H1 (cell line): Measurements from ENCODE around the gene TTC39A. TPM values are rescaled to one million over a fixed set of nuclear protein-coding genes. Genes with fewer than 3 reads are reported as not detected.

Experiments used
- CTCF ChIA-PET: fragments of 300-600 bp; sonication (Branson Sonifier 250); formaldehyde crosslinking; loops from one replicate; lab custom pipeline; 2021; ENCODE audit not compliant: partially characterized antibody; lab: Charles Lee
- POLR2A ChIA-PET: fragments of 300-600 bp; sonication (Branson Sonifier 250); formaldehyde crosslinking; loops from one replicate; lab custom pipeline; 2021; ENCODE audit warnings: inconsistent platforms; ENCODE audit not compliant: partially characterized antibody; lab: Charles Lee
- DNase-seq, 2 experiments: peaks; one replicate each; pipeline versions ENCODE4 v3.0.0 to v3.0.0-alpha.2; 2010 to 2022; ENCODE audit warnings: low spot score in 2 of 2, low read depth in 1 of 2, mixed read lengths in 1 of 2
- FAIRE-seq: peaks from 2 replicates; lab custom pipeline; 2011; peaks lifted over from hg19 to GRCh38; lab: Jason Lieb, UNC
- H2AFZ ChIP-seq: 2 replicates; pipeline ENCODE4 v1.8.1; 2012; ENCODE audit warnings: low read length, inconsistent platforms
- H2AK5ac ChIP-seq: 2 replicates; pipeline ENCODE4 v1.6.1; 2013; ENCODE audit warnings: low read depth, low read length
- H2BK120ac ChIP-seq: replicated peaks from 2 replicates; pipeline ENCODE3; 2013; ENCODE audit warnings: low read depth, low read length, inconsistent platforms
- H2BK12ac ChIP-seq: 2 replicates; pipeline ENCODE4 v1.6.1; 2013; ENCODE audit warnings: low read depth, low read length
- H2BK15ac ChIP-seq: 2 replicates; pipeline ENCODE4 v1.6.1; 2013; ENCODE audit warnings: low read length
- H2BK20ac ChIP-seq: 2 replicates; pipeline ENCODE4 v1.6.1; 2013; ENCODE audit warnings: low read length
- H2BK5ac ChIP-seq: 2 replicates; pipeline ENCODE4 v1.6.1; 2013; ENCODE audit warnings: low read depth, low read length
- H3K14ac ChIP-seq: 2 replicates; pipeline ENCODE4 v1.6.1; 2013; ENCODE audit warnings: inconsistent platforms; ENCODE audit not compliant: insufficient read length
- H3K18ac ChIP-seq: 2 replicates; pipeline ENCODE4 v1.6.1; 2013; ENCODE audit warnings: low read length; ENCODE audit errors: extremely low read depth
- H3K23ac ChIP-seq: 2 replicates; pipeline ENCODE4 v1.6.1; 2013; ENCODE audit warnings: inconsistent platforms; ENCODE audit not compliant: insufficient read length
- H3K23me2 ChIP-seq: 2 replicates; pipeline ENCODE4 v1.6.1; 2013; ENCODE audit warnings: low read depth, low read length
- H3K27ac ChIP-seq: 2 replicates; pipeline ENCODE4 v1.6.1; 2011; ENCODE audit warnings: low read depth, low read length, inconsistent platforms
- H3K27me3 ChIP-seq, 4 experiments: replicated peaks in 1 of 4; 1 replicate in 1 of 4; 2 replicates in 3 of 4; pipeline versions ENCODE4 v1.6.1 to v1.8.1; 2011 to 2013; ENCODE audit warnings: low read length in 3 of 4, mild to moderate bottlenecking in 3 of 4, inconsistent platforms in 2 of 4, mixed read lengths in 2 of 4, moderate library complexity in 1 of 4; ENCODE audit not compliant: control insufficient read depth in 3 of 4, insufficient read depth in 3 of 4; ENCODE audit errors: extremely low read depth in 1 of 4
- H3K36me3 ChIP-seq, 4 experiments: 2 replicates each; pipeline versions ENCODE4 v1.6.1 to v1.8.1; 2011 to 2013; ENCODE audit warnings: mild to moderate bottlenecking in 4 of 4, low read length in 3 of 4, moderate library complexity in 2 of 4, control low read depth in 1 of 4, inconsistent platforms in 1 of 4; ENCODE audit not compliant: insufficient read depth in 4 of 4, control insufficient read depth in 2 of 4
- H3K4ac ChIP-seq: replicated peaks from 2 replicates; pipeline ENCODE3; 2013; ENCODE audit warnings: low read length, low read depth, mixed read lengths, inconsistent platforms; ENCODE audit not compliant: insufficient read length
- H3K4me1 ChIP-seq, 4 experiments: replicated peaks in 1 of 4; 1 replicate in 1 of 4; 2 replicates in 3 of 4; pipeline versions ENCODE4 v1.6.1 to v1.8.1; 2011 to 2013; ENCODE audit warnings: low read length in 3 of 4, inconsistent platforms in 2 of 4, mixed read lengths in 1 of 4; ENCODE audit not compliant: insufficient read depth in 4 of 4, control insufficient read depth in 3 of 4
- H3K4me2 ChIP-seq, 2 experiments: 2 replicates each; pipeline versions ENCODE4 v1.6.1 to v1.8.1; 2011 to 2013; ENCODE audit warnings: low read depth in 2 of 2, low read length in 2 of 2, control low read depth in 1 of 2, inconsistent platforms in 1 of 2, mild to moderate bottlenecking in 1 of 2; ENCODE audit not compliant: insufficient read depth in 1 of 2
- H3K4me3 ChIP-seq, 4 experiments: fragments of 200-600, 300-600 bp in 1 of 4; sonication (generic), shearing (Covaris generic), sonication (Bioruptor Twin) in 1 of 4; 2 replicates each; pipeline versions ENCODE4 v1.5.1 to v1.8.1; 2011 to 2016; ENCODE audit warnings: low read length in 4 of 4, low read depth in 3 of 4, control low read depth in 2 of 4, inconsistent platforms in 2 of 4, mild to moderate bottlenecking in 2 of 4, mixed read lengths in 1 of 4, moderate library complexity in 1 of 4; ENCODE audit not compliant: insufficient read depth in 2 of 4; ENCODE audit errors: extremely low read depth in 1 of 4
- H3K56ac ChIP-seq: replicated peaks from 2 replicates; pipeline ENCODE3; 2013; ENCODE audit warnings: low read depth, mild to moderate bottlenecking, mixed read lengths, low read length, inconsistent platforms; ENCODE audit not compliant: insufficient read length
- H3K79me1 ChIP-seq: 2 replicates; pipeline ENCODE4 v1.6.1; 2013; ENCODE audit warnings: low read depth, low read length, control low read depth
- H3K79me2 ChIP-seq, 2 experiments: 2 replicates each; pipeline versions ENCODE4 v1.6.1 to v1.8.1; 2012 to 2013; ENCODE audit warnings: low read length in 2 of 2, mild to moderate bottlenecking in 2 of 2, inconsistent platforms in 1 of 2; ENCODE audit not compliant: insufficient read depth in 2 of 2, control insufficient read depth in 1 of 2
- H3K9ac ChIP-seq, 4 experiments: replicated peaks in 1 of 4; 1 replicate in 1 of 4; 2 replicates in 3 of 4; pipeline versions ENCODE4 v1.6.1 to v1.8.1; 2011 to 2013; ENCODE audit warnings: low read depth in 3 of 4, low read length in 3 of 4, control low read depth in 2 of 4, mild to moderate bottlenecking in 2 of 4, moderate library complexity in 2 of 4, inconsistent platforms in 1 of 4; ENCODE audit errors: extremely low read depth in 1 of 4
- H3K9me3 ChIP-seq, 2 experiments: 2 replicates each; pipeline versions ENCODE4 v1.6.1 to v1.8.1; 2012 to 2013; ENCODE audit warnings: mild to moderate bottlenecking in 2 of 2, moderate library complexity in 2 of 2, control low read depth in 1 of 2, inconsistent platforms in 1 of 2, low read depth in 1 of 2, low read length in 1 of 2, mixed read lengths in 1 of 2; ENCODE audit not compliant: insufficient read depth in 2 of 2
- H4K20me1 ChIP-seq, 2 experiments: replicated peaks in 1 of 2; 2 replicates each; pipeline versions ENCODE3 to v1.8.1; 2011 to 2013; ENCODE audit warnings: inconsistent platforms in 2 of 2, low read length in 2 of 2, mild to moderate bottlenecking in 1 of 2; ENCODE audit not compliant: insufficient read depth in 2 of 2, control insufficient read depth in 1 of 2
- H4K5ac ChIP-seq: 2 replicates; pipeline ENCODE4 v1.6.1; 2013; ENCODE audit warnings: low read length, low read depth, mixed read lengths, inconsistent platforms; ENCODE audit not compliant: insufficient read length
- H4K8ac ChIP-seq: 2 replicates; pipeline ENCODE4 v1.8.0; 2013; ENCODE audit warnings: mild to moderate bottlenecking, moderate library complexity, low read length, inconsistent platforms; ENCODE audit not compliant: insufficient read depth; ENCODE audit errors: extremely low read depth
- H4K91ac ChIP-seq: replicated peaks from 2 replicates; pipeline ENCODE3; 2013; ENCODE audit warnings: low read length, mixed read lengths, inconsistent platforms; ENCODE audit not compliant: insufficient read length
- ASH2L ChIP-seq: fragments of 200-600, 300-600 bp; sonication (generic); IDR thresholded peaks from one replicate; pipeline ENCODE4 v1.7.1; 2017; ENCODE audit warnings: low read length
- CBX5 ChIP-seq: fragments of 300-800, 300-1000 bp; sonication (generic); IDR thresholded peaks from 2 replicates; pipeline ENCODE4 v1.7.1; 2016; ENCODE audit warnings: antibody characterized with exemption, low read length, low read depth
- CHD1 ChIP-seq: IDR thresholded peaks from 2 replicates; pipeline ENCODE4 v1.6.1; 2012; ENCODE audit warnings: low read depth, low read length, improper control_type of control experiment
- CREB1 ChIP-seq: IDR thresholded peaks from 2 replicates; pipeline ENCODE4 v1.6.1; 2012; ENCODE audit warnings: inconsistent platforms
- GABPA ChIP-seq: IDR thresholded peaks from 2 replicates; pipeline ENCODE4 v1.6.1; 2011; ENCODE audit warnings: mild to moderate bottlenecking, low read length, moderate library complexity, borderline replicate concordance; ENCODE audit not compliant: insufficient read depth
- KDM5A ChIP-seq: fragments of 200-600 bp; IDR thresholded peaks from 2 replicates; pipeline ENCODE4 v1.7.1; 2012; ENCODE audit warnings: mild to moderate bottlenecking, low read length, inconsistent platforms, mixed read lengths
- RBBP5 ChIP-seq: IDR thresholded peaks from 2 replicates; pipeline ENCODE4 v1.7.1; 2012; ENCODE audit warnings: low read depth, mild to moderate bottlenecking, inconsistent platforms, low read length, moderate library complexity, borderline replicate concordance
- TBP ChIP-seq: IDR thresholded peaks from 2 replicates; pipeline ENCODE4 v1.6.1; 2011; ENCODE audit warnings: low read depth, low read length, improper control_type of control experiment
- WGBS, 2 experiments: shearing (Covaris generic) in 1 of 2; methylation state at CpG; one replicate each; pipeline versions ENCODE4 v1.1.6 to v1.1.7; 2013 to 2015; ENCODE audit warnings: low lambda C conversion rate in 2 of 2, mixed read lengths in 2 of 2, inconsistent platforms in 1 of 2, low coverage in 1 of 2, missing lambda C conversion rate in 1 of 2; ENCODE audit not compliant: insufficient replicate concordance in 2 of 2, insufficient coverage in 1 of 2, insufficient read length in 1 of 2; ENCODE audit errors: extremely low coverage in 1 of 2, missing lambda C conversion rate in 1 of 2; 5-methylcytosine and 5-hydroxymethylcytosine counted together
- polyA plus RNA-seq, 7 experiments: library from polyadenylated mRNA; depleted of rRNA in 3 of 7; stranded (reverse) in 5 of 7; unstranded in 2 of 7; fragments of >200 nt in 5 of 7; fragments of 200-250 nt in 2 of 7; gene quantifications; 1 replicate in 5 of 7; 2 replicates in 1 of 7; 4 replicates in 1 of 7; pipeline versions ENCODE4 v1.2.1 to v1.2.3, GENCODE V29; 2011 to 2013; ENCODE audit warnings: missing spikeins in 2 of 7, mixed read lengths in 2 of 7
- total RNA-seq: library from RNA; stranded (reverse); fragmentation: NEBNext Ultra II Directional; extraction: Animal tissue kit (Norgen Biotek cat#: 25700); gene quantifications from 2 replicates; pipeline ENCODE4 v1.2.1, GENCODE V29; 2021
- TF ChIP-seq, protein P1 (sequence below): IDR thresholded peaks from 2 replicates; pipeline ENCODE4 v1.6.1; 2012; ENCODE audit warnings: inconsistent platforms

TTC39A gene
- total and polyA plus RNA-seq, 2 of the 8 experiments (the other 6 are each of a cell fraction or from before 2014, with no cell fraction given) = 5.5 to 5.8 TPM

DNA sequence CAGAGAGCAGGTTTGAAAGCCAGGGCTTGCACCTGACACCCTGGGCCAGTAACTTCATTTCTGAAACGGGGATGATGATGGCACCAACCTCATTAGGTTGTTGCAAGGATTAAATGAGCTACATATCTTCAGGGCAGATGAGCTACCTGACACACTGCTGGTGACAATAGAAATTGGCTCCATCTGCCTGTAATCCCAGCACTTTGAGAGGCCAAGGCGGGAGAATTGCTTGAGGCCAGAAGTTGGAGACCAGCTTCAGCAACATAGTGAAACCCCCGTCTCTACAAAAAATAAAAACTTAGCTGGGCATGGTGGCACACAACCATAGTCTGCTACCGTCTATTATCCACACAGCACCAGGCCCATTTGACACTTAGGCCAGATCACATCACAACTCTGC lies 6.3 kb upstream of the TTC39A start:
- H3K4me2 ChIP-seq = no peak overlapping the region
- H2BK5ac ChIP-seq = no peak overlapping the region
- no peak overlapping the region for H2BK20ac ChIP-seq
- H3K9ac ChIP-seq = no peak overlapping the region; a peak in 1 of 7 replicates
- H3K4me3 ChIP-seq = no peak overlapping the region
- H4K91ac ChIP-seq = no peak overlapping the region
- no peak overlapping the region for H3K56ac ChIP-seq
- no peak overlapping the region for H2AFZ ChIP-seq
- no peak overlapping the region for H2AK5ac ChIP-seq
- H2BK120ac ChIP-seq = no peak overlapping the region
- H3K23me2 ChIP-seq = no peaks in the 10 kb centered on the region
- no peak overlapping the region for H4K8ac ChIP-seq
- no peaks in the 10 kb centered on the region for H3K9me3 ChIP-seq
- H3K36me3 ChIP-seq = no peaks in the 10 kb centered on the region
- no peak overlapping the region for H3K4ac ChIP-seq
- peaks cover 0 to 3% (median 0%) of the 10 kb centered on the region in 4 experiments; a peak in 2 of 7 replicates for H3K4me1 ChIP-seq
- 82% methylated on average over 4 of the region's 4 CpGs; no CpG with 5 or more reads in 1 of the 2 experiments for WGBS, 2 experiments
- H3K14ac ChIP-seq = no peak overlapping the region
- ChIA-PET CTCF (interaction anchor here (0.6 kb wide), 1 partner anchor 506 kb away, joined by 3 read pairs; no protein-coding TSS in a partner anchor), POLR2A (interaction anchor here (1.1 to 1.3 kb wide), 2 partner anchors 12 to 15 kb away, joined by 3 read pairs; no protein-coding TSS in a partner anchor)
- H2BK15ac ChIP-seq = no peak overlapping the region
- H4K5ac ChIP-seq = no peak overlapping the region
- DNase-seq (no peak), FAIRE-seq (no peak)
- TF ChIP-seq RBBP5 = no peak
- no peak for TF ChIP-seq CBX5
- TF ChIP-seq, protein P1, sequence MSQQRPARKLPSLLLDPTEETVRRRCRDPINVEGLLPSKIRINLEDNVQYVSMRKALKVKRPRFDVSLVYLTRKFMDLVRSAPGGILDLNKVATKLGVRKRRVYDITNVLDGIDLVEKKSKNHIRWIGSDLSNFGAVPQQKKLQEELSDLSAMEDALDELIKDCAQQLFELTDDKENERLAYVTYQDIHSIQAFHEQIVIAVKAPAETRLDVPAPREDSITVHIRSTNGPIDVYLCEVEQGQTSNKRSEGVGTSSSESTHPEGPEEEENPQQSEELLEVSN = no peak
- no peak for TF ChIP-seq KDM5A
- TF ChIP-seq CREB1 = no peak
- no peak for TF ChIP-seq CHD1
- no peak for TF ChIP-seq TBP
- no peak for TF ChIP-seq ASH2L
- no peak for TF ChIP-seq GABPA
- H2BK12ac ChIP-seq = no peak overlapping the region
- H3K18ac ChIP-seq = no peak overlapping the region
- H3K79me2 ChIP-seq = no peaks in the 10 kb centered on the region
- H4K20me1 ChIP-seq = no peaks in the 10 kb centered on the region
- no peak overlapping the region for H3K27ac ChIP-seq
- H3K79me1 ChIP-seq = no peaks in the 10 kb centered on the region
- H3K27me3 ChIP-seq = no peaks in the 10 kb centered on the region
- H3K23ac ChIP-seq = no peak overlapping the region
